CD4-positive, CD25-positive, alpha-beta regulatory T cell (primary cell): ENCODE results near the gene C1orf21. TPM values are rescaled to one million over a fixed set of nuclear protein-coding genes. Genes with fewer than 3 reads are reported as not detected.
A peak's percentile ranks its signal among the peaks of the same experiment; 100 is the strongest.

Source experiments
- ATAC-seq, 2 donors: fragments of 150-1000 bp; cut with Tn5 transposase; one replicate each; pipeline ENCODE4 v1.10.0; 2021; ENCODE audit warnings: low read depth in 2 of 2, moderate number of reproducible peaks in 2 of 2, moderate library complexity in 1 of 2
- DNase-seq, 3 donors: peaks; one replicate each; pipeline versions ENCODE4 v3.0.0 to v3.0.0-alpha.2; 2012 to 2022; ENCODE audit warnings: mixed read lengths in 1 of 3
- H3K27ac ChIP-seq: one replicate; pipeline ENCODE4 v1.7.0; 2013; ENCODE audit warnings: mild to moderate bottlenecking, low read length; ENCODE audit not compliant: insufficient read depth, poor library complexity, severe bottlenecking
- H3K27me3 ChIP-seq: one replicate; pipeline ENCODE4 v1.7.0; 2013; ENCODE audit warnings: low read length; ENCODE audit not compliant: control insufficient read depth, insufficient read depth
- H3K36me3 ChIP-seq: one replicate; pipeline ENCODE4 v1.7.0; 2013; ENCODE audit warnings: mild to moderate bottlenecking, low read length, moderate library complexity; ENCODE audit not compliant: control insufficient read depth, insufficient read depth
- H3K4me1 ChIP-seq: 2 replicates; pipeline ENCODE4 v1.7.0; 2013; ENCODE audit warnings: mild to moderate bottlenecking, low read length; ENCODE audit not compliant: insufficient read depth, control insufficient read depth, poor library complexity, severe bottlenecking
- H3K4me3 ChIP-seq: one replicate; pipeline ENCODE4 v1.7.0; 2013; ENCODE audit warnings: low read depth, mild to moderate bottlenecking, low read length, moderate library complexity
- H3K9me3 ChIP-seq, 2 experiments: 1 replicate in 1 of 2; 2 replicates in 1 of 2; pipeline ENCODE4 v1.7.0; 2013; ENCODE audit warnings: low read length in 2 of 2, mild to moderate bottlenecking in 1 of 2, moderate library complexity in 1 of 2; ENCODE audit not compliant: control insufficient read depth in 2 of 2
- H3K27ac Mint-ChIP-seq, 3 donors: one replicate each; pipeline ENCODE4 v1.8.0; 2020 to 2022; ENCODE audit warnings: mild to moderate bottlenecking in 3 of 3, mixed read lengths in 3 of 3, moderate library complexity in 2 of 3
- H3K27me3 Mint-ChIP-seq: one replicate; pipeline ENCODE4 v1.8.0; 2022; ENCODE audit warnings: mild to moderate bottlenecking, mixed read lengths
- H3K36me3 Mint-ChIP-seq: one replicate; pipeline ENCODE4 v1.8.0; 2020; ENCODE audit warnings: mixed read lengths
- H3K4me1 Mint-ChIP-seq, 4 donors: one replicate each; pipeline ENCODE4 v1.8.0; 2020 to 2022; ENCODE audit warnings: mixed read lengths in 4 of 4, mild to moderate bottlenecking in 1 of 4
- H3K4me3 Mint-ChIP-seq, 4 donors: one replicate each; pipeline ENCODE4 v1.8.0; 2020 to 2022; ENCODE audit warnings: mild to moderate bottlenecking in 4 of 4, mixed read lengths in 4 of 4, moderate library complexity in 3 of 4
- H3K9me3 Mint-ChIP-seq, 7 donors: one replicate each; pipeline ENCODE4 v1.8.0; 2020 to 2022; ENCODE audit warnings: mixed read lengths in 7 of 7, mild to moderate bottlenecking in 3 of 7, moderate library complexity in 2 of 7
- polyA plus RNA-seq, 4 donors: library from polyadenylated mRNA; unstranded; fragments of 300-500 nt; fragmentation: Illumina TruSeq; gene quantifications; one replicate each; pipeline ENCODE4 v1.2.3, GENCODE V29; 2021
- total RNA-seq: library from RNA; stranded (reverse); gene quantifications from one replicate; pipeline ENCODE4 v1.2.3, GENCODE V29; 2022

Gene C1orf21
- total and polyA plus RNA-seq, 5 donors from 2014 or later, result 0.05 to 0.59 TPM; not detected in 3

DNA sequence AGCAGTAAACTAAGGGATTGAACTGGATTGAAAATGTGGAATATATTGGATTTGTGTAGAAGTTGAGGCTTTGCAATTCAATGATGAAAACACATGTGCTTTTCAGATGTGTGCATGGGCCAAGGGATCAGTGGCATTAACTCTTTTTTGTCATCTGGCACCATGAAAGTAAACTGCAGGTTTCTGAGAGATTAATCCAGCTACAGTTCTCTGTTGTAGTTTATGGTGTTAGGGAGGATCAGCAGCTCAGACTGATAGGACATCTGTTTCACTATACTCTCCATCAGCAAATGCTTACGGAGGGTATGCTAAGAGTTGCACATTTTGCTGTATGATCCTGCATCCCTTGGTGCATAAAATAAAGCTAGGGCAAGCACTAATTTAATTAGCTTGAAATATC is 82.6 kb downstream of the C1orf21 start:
- peaks cover 8% of the 10 kb centered on the region for H3K27me3 ChIP-seq
- no peak for DNase-seq
- no peak overlapping the region for H3K4me3 ChIP-seq
- H3K36me3 Mint-ChIP-seq, result no peaks in the 10 kb centered on the region
- H3K27ac Mint-ChIP-seq, result no peak overlapping the region
- peaks cover 0 to 3% (median 0%) of the 10 kb centered on the region in 7 donors for H3K9me3 Mint-ChIP-seq
- H3K9me3 ChIP-seq, result no peaks in the 10 kb centered on the region
- no peak overlapping the region for H3K4me3 Mint-ChIP-seq
- no peak for ATAC-seq
- H3K27ac ChIP-seq, result no peak overlapping the region
- no peaks in the 10 kb centered on the region for H3K36me3 ChIP-seq
- no peaks in the 10 kb centered on the region for H3K4me1 Mint-ChIP-seq
- no peaks in the 10 kb centered on the region for H3K4me1 ChIP-seq
- peaks cover 13% of the 10 kb centered on the region for H3K27me3 Mint-ChIP-seq

- no peaks in the 10 kb centered on the region for H3K4me1 ChIP-seq
- H3K9me3 ChIP-seq, result no peaks in the 10 kb centered on the region
- Mint-ChIP-seq H3K4me3 (no peak overlapping the region), H3K4me1 (no peaks in the 10 kb centered on the region), H3K27me3 (peaks cover 13% of the 10 kb centered on the region), H3K36me3 (no peaks in the 10 kb centered on the region), H3K27ac (no peak overlapping the region), H3K9me3 (peaks cover 0 to 4% (median 0%) of the 10 kb centered on the region in 7 donors)
- no peak overlapping the region for H3K4me3 ChIP-seq
- H3K27me3 ChIP-seq, result peaks cover 10% of the 10 kb centered on the region
- DNase-seq, result no peak
- H3K27ac ChIP-seq, result no peak overlapping the region
- ATAC-seq, result no peak
- H3K36me3 ChIP-seq, result no peaks in the 10 kb centered on the region
Observed at GRCh38 chr1:184471686-184472085, 84.9 kb downstream of the C1orf21 start.

DNA sequence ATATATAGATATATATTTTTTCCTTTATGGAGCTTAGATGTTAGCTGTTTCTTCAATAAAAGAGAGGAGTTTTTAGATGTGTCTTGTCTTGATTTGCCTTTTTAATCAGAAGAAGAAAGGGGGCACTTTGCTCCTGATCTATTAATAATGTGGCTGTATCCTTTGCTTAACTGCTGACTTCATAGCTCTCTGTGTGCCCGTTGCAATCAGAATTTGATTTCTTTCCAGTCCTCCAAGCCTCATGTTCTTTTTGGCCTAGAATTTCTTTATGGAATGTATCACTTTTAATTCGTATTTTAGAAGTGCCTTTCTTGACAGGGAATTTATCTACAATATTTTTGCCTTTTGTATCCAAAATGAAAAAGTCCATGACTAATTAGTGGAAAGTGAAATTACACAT is 85.3 kb downstream of the C1orf21 start:
- H3K27ac Mint-ChIP-seq, result no peak overlapping the region
- no peaks in the 10 kb centered on the region for H3K36me3 Mint-ChIP-seq
- no peaks in the 10 kb centered on the region for H3K4me1 Mint-ChIP-seq
- H3K36me3 ChIP-seq, result no peaks in the 10 kb centered on the region
- no peaks in the 10 kb centered on the region for H3K4me1 ChIP-seq
- H3K27ac ChIP-seq, result no peak overlapping the region
- H3K27me3 Mint-ChIP-seq, result peaks cover 10% of the 10 kb centered on the region
- H3K9me3 Mint-ChIP-seq, result peaks cover 0 to 4% (median 0%) of the 10 kb centered on the region in 7 donors
- H3K4me3 Mint-ChIP-seq, result no peak overlapping the region
- H3K4me3 ChIP-seq, result no peak overlapping the region
- DNase-seq (no peak), ATAC-seq (no peak)
- H3K27me3 ChIP-seq, result peaks cover 10% of the 10 kb centered on the region
- H3K9me3 ChIP-seq, result no peaks in the 10 kb centered on the region

GRCh38 chr1:184473176-184473966 is 86.5 kb downstream of the C1orf21 start:
- H3K27ac ChIP-seq, result no peak overlapping the region
- Mint-ChIP-seq H3K4me1 (no peaks in the 10 kb centered on the region), H3K4me3 (no peak overlapping the region), H3K27ac (no peak overlapping the region), H3K27me3 (peaks cover 9% of the 10 kb centered on the region), H3K9me3 (peaks cover 0 to 4% (median 0%) of the 10 kb centered on the region in 7 donors), H3K36me3 (no peaks in the 10 kb centered on the region)
- no peak overlapping the region for H3K4me3 ChIP-seq
- ATAC-seq (no peak), DNase-seq (no peak)
- peaks cover 8% of the 10 kb centered on the region for H3K27me3 ChIP-seq
- no peaks in the 10 kb centered on the region for H3K36me3 ChIP-seq
- no peaks in the 10 kb centered on the region for H3K9me3 ChIP-seq
- no peaks in the 10 kb centered on the region for H3K4me1 ChIP-seq

DNA sequence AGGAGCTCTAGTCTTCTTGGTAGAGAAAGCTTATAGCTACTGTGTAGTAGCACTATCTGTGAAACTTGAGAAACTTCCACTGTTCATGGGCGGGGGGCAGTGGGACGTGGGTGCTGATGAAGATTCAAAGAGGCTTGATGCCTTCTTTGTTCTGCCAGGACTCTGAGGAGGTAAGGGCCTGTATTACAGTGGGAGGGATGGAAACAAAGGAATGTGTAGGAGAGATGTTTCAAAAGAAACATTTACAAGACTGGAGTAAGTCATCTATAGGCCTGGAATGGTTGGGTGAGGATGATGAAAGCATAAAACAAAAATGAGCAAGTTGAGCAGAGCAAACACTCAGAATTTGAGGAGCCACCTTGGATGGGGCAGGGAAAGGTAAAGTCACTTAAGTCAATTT is 89.4 kb downstream of the C1orf21 start:
- H3K4me1 ChIP-seq, result no peaks in the 10 kb centered on the region
- no peak for DNase-seq
- H3K4me1 Mint-ChIP-seq, result no peaks in the 10 kb centered on the region
- no peak overlapping the region for H3K27ac ChIP-seq
- peaks cover 5% of the 10 kb centered on the region for H3K27me3 Mint-ChIP-seq
- H3K4me3 Mint-ChIP-seq, result no peak overlapping the region
- no peaks in the 10 kb centered on the region for H3K9me3 ChIP-seq
- no peak overlapping the region for H3K4me3 ChIP-seq
- H3K36me3 ChIP-seq, result no peaks in the 10 kb centered on the region
- H3K36me3 Mint-ChIP-seq, result no peaks in the 10 kb centered on the region
- peaks cover 0 to 4% (median 0%) of the 10 kb centered on the region in 7 donors for H3K9me3 Mint-ChIP-seq
- no peak for ATAC-seq
- peaks cover 5% of the 10 kb centered on the region for H3K27me3 ChIP-seq
- H3K27ac Mint-ChIP-seq, result peak overlapping the region in 1 of 3 donors; percentile 7

GRCh38 chr1:184479435-184480167 is 92.8 kb downstream of the C1orf21 start:
- Mint-ChIP-seq H3K36me3 (no peaks in the 10 kb centered on the region), H3K27me3 (peaks cover 9% of the 10 kb centered on the region), H3K4me1 (no peaks in the 10 kb centered on the region), H3K27ac (no peak overlapping the region), H3K4me3 (no peak overlapping the region), H3K9me3 (peaks cover 0 to 6% (median 0%) of the 10 kb centered on the region in 7 donors)
- DNase-seq (no peak), ATAC-seq (no peak)
- Histone ChIP-seq H3K27ac (no peak overlapping the region), H3K4me3 (no peak overlapping the region), H3K9me3 (no peaks in the 10 kb centered on the region), H3K4me1 (no peaks in the 10 kb centered on the region), H3K36me3 (no peaks in the 10 kb centered on the region), H3K27me3 (peaks cover 2% of the 10 kb centered on the region)

DNA sequence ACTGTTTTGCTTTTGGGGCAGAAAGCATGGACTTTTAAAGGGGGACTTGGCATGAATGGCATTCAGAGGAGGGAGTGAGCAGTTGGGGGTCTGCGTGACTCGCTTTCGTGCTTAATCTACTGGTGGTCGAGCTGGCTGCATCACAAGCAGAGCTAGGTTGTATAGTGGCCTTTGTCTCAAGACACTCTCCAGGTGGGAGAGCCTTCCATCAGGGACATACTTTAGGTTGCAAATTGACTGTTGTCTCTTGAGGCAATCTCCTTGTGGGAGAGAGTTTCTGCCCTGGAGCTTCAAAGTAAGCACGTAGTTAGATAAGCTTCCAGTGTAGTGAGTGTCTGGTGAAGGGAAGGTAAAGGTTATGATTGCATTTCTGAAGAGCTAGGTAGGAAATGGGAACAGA is 93.9 kb downstream of the C1orf21 start:
- no peaks in the 10 kb centered on the region for H3K9me3 ChIP-seq
- no peak overlapping the region for H3K27ac ChIP-seq
- H3K36me3 ChIP-seq, result no peaks in the 10 kb centered on the region
- Mint-ChIP-seq H3K9me3 (peaks cover 0 to 6% (median 0%) of the 10 kb centered on the region in 7 donors), H3K4me1 (no peaks in the 10 kb centered on the region), H3K27me3 (peaks cover 15% of the 10 kb centered on the region), H3K4me3 (no peak overlapping the region), H3K27ac (no peak overlapping the region), H3K36me3 (no peaks in the 10 kb centered on the region)
- H3K4me3 ChIP-seq, result no peak overlapping the region
- ATAC-seq, result no peak
- H3K4me1 ChIP-seq, result no peaks in the 10 kb centered on the region
- H3K27me3 ChIP-seq, result no peaks in the 10 kb centered on the region
- DNase-seq, result no peak
